Mononuclear cell (primary cell): Measurements from ENCODE around the gene SLC6A19. TPM values are rescaled to one million over a fixed set of nuclear protein-coding genes. Genes with fewer than 3 reads are reported as not detected.
"Not testable (repeated sequence)": the region's sequence is repeated elsewhere in the genome, so short reads cannot be mapped to it uniquely, and the experiment has no call there.

Experiments
- H3K27me3 ChIP-seq: 2 replicates; pipeline ENCODE4 v1.6.0; 2011; ENCODE audit warnings: low read length, control low read depth; ENCODE audit not compliant: insufficient read depth
- H3K4me1 ChIP-seq: 2 replicates; pipeline ENCODE4 v1.5.1; 2011; ENCODE audit warnings: mild to moderate bottlenecking, low read length, control low read depth; ENCODE audit not compliant: insufficient read depth
- H3K4me3 ChIP-seq: 2 replicates; pipeline ENCODE4 v1.5.1; 2011; ENCODE audit warnings: mild to moderate bottlenecking, low read length, moderate library complexity
- H3K9me3 ChIP-seq: 2 replicates; pipeline ENCODE4 v1.5.1; 2011; ENCODE audit warnings: low read depth, mild to moderate bottlenecking, control low read depth, low read length
- total RNA-seq: library from RNA; depleted of rRNA; stranded (reverse); fragments of >200 nt; gene quantifications from one replicate; pipeline ENCODE4 v1.2.3, GENCODE V29; 2012

Gene SLC6A19
- total RNA-seq, 1 donor: not detected

DNA sequence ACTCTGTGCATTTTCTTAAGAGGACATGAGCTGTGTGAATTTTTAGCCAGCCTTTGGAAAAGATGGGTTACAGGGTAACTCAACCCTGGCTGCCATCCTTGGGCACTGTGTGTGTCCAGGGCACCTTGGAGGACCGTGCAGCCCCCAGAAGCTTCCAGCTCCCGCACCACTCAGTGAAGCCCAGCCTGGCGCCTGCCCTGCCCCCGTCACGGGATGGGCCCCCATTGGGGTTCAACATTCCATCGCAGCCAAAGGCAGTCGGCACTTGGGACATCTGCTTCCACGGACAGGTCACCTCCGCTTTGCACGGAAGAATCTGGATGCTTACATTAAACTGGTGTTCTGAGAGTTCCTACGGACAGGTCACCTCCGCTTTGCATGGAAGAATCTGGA lies 21.9 kb downstream of the SLC6A19 start:
- H3K4me1 ChIP-seq: no peaks in the 10 kb centered on the region
- no peaks in the 10 kb centered on the region for H3K9me3 ChIP-seq
- H3K27me3 ChIP-seq: no peaks in the 10 kb centered on the region
- no peak overlapping the region for H3K4me3 ChIP-seq

DNA sequence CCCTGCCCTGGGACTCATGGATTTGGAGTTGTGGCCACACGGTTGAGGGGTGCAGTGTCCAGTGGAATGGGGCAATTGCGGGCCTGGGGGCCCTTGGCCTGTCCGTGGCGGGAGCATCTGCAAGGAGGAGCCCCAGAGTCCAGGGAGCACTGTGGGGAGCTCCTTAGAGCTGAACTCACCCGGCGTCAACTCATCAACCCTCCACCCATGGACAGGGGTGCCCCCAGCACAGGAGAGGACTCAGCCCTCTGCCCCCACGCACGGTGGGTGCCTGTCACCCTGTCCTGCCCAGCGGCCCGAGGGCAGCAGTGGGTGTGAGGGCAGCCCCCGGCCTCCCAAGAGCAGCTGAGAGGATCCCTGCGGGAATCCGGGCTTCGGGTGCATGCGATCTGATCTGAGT lies 23.2 kb downstream of the SLC6A19 start:
- H3K4me1 ChIP-seq: no peaks in the 10 kb centered on the region
- no peaks in the 10 kb centered on the region for H3K9me3 ChIP-seq
- H3K4me3 ChIP-seq: no peak overlapping the region
- no peaks in the 10 kb centered on the region for H3K27me3 ChIP-seq

DNA sequence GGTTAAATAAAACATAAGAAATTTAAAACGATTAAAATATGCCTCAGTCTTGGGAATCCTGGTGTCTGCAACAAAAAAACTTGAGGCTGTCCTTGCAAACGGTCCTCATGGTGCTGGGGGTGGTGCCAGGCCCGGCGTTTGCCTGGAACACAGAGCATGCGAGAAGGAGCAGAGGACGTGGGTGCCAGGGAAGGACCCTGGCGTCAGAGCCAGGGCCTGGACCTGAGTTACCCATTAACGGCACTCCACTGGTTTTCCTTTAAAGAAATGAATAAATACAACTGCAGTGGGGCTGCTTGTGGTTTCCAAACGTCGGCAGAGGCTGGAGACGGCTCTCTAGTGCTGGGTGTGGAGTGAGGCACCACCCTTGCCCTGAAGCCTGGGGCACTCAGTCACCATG lies 23.7 kb downstream of the SLC6A19 start, which contains the start of gene SLC6A18:
Gene SLC6A18, plus strand, starts transcription at position 301 of the 400 bp plus-strand sequence. Its CDS starts 97 bp downstream, at position 398.
- Histone ChIP-seq H3K4me3 (no peak within 1 kb of the TSS), H3K9me3 (no peaks in the 10 kb centered on the region), H3K4me1 (no peaks in the 10 kb centered on the region), H3K27me3 (no peaks in the 10 kb centered on the region)

DNA sequence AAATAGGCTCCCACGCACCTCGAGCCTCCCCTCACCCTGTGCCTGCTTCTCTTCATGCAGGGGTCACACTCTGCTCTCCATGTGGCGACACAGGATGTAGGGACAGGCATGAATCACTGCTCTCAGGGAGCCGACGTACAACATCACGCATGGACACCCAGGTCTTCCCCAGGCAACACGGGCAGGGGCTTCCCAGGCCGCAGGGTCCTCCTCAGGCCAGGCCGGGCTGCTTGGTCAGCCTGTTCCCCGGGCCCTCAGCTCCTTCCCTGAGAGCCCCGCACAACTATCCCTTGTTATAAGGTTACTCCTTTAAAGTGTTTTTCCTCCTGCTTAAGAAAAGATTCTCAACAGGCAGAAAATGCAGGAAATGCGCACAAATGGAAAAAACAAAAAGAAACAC lies 24.8 kb downstream of the SLC6A19 start:
- no peaks in the 10 kb centered on the region for H3K4me1 ChIP-seq

DNA sequence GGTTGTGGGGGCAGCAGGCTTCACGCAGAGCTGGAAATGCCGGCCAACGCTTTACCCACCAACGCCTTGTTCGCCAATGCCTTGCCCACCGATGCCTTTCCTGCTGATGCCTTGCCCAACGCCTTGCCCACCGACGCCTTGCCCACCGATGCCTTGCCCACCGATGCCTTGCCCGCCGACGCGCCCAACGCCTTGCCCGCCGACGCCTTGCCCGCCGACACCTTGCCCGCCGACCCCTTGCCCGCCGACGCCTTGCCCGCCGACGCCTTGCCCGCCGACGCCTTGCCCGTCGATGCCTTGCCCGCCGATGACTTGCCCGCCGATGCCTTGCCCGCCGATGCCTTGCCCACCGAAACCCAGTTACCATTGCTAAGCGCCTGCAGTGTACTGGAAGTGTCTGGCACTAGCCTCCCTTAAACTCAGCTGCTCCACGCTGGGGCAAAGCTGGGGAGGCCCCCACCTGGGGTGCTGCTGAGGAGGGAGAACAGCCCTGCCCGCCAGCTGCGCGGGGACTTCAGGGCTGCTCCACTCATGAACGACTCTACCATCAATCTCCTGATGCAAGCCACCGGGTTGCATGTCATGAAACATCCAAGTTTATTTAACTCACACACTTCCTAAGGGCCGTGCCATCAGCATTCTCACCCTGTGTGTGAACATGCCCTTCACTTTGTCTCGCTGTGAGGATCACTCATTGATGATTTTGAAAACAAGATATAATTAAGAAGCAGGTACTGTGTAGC lies 25.6 kb downstream of the SLC6A19 start:
- Histone ChIP-seq H3K4me3 (no peak overlapping the region), H3K27me3 (no peaks in the 10 kb centered on the region)

More for the DNA sequence above, 24.8 kb downstream of the SLC6A19 start:
- H3K4me3 ChIP-seq: no peak overlapping the region
- H3K27me3 ChIP-seq: no peaks in the 10 kb centered on the region
- H3K9me3 ChIP-seq: no peaks in the 10 kb centered on the region

DNA sequence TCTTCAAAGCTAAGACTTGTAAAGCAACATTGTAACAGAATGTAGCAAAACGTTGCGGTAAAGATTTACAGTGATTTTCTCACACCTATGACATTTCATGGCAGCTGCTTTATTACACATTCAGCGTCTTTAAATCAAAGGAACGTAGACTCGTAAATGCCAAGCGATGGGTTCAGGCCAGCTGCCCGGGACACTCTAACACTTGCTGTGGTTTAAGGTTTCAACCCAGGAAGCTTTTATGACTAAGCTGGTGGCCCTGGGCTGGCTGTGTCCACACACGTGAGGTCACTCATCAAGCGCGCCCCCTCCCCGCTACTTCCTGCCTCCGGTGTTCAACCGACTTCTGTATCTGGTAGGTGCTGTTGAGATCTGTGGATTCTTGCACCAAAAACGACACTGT lies 26.3 kb downstream of the SLC6A19 start:
- no peaks in the 10 kb centered on the region for H3K27me3 ChIP-seq
- H3K9me3 ChIP-seq: no peaks in the 10 kb centered on the region
- H3K4me1 ChIP-seq: no peaks in the 10 kb centered on the region
- no peak overlapping the region for H3K4me3 ChIP-seq

More for the DNA sequence above, 25.6 kb downstream of the SLC6A19 start:
- H3K4me1 ChIP-seq: no peaks in the 10 kb centered on the region
- no peaks in the 10 kb centered on the region for H3K9me3 ChIP-seq

DNA sequence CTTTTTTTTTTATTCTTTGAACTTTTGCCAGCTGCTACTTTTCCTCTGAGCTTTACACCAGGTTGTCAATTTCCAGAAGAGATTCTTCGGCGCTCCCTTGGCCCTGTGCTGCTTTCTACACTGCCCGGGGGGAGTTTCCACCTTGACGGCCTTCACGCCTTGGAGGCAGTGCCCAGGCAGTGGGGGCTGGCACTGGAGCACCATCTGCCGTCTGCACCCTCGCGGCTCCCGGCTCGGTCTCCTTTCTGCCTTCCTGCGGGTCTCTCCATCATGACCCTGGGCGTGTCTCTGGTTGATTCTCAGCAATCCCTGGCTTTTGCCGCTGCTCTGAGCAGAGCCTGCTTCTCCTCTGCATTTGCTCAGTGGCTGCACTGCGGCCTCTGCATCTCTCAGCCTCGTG lies 26.7 kb downstream of the SLC6A19 start:
- H3K9me3 ChIP-seq: no peaks in the 10 kb centered on the region
- no peaks in the 10 kb centered on the region for H3K27me3 ChIP-seq
- H3K4me3 ChIP-seq: no peak overlapping the region
- no peaks in the 10 kb centered on the region for H3K4me1 ChIP-seq

DNA sequence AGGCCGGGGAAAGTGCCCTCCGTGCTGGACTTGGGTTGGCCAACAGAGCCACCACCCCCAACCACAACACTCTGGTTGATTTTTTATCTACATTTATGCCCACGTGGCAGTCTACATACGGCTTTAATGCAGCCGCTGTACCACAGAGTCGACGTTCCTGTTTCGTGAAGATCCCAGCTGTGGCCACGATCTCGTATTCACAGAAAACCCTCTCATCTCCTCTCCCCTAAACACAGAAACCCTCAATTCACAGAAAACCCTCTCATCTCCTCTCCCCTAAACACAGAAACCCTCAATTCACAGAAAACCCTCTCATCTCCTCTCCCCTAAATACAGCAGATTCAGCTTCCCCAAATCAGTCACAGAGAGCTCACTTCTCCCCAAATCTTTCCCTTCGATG lies 27.6 kb downstream of the SLC6A19 start:
- not testable (repeated sequence) for H3K27me3 ChIP-seq, H3K4me3 ChIP-seq, H3K4me1 ChIP-seq, H3K9me3 ChIP-seq

DNA sequence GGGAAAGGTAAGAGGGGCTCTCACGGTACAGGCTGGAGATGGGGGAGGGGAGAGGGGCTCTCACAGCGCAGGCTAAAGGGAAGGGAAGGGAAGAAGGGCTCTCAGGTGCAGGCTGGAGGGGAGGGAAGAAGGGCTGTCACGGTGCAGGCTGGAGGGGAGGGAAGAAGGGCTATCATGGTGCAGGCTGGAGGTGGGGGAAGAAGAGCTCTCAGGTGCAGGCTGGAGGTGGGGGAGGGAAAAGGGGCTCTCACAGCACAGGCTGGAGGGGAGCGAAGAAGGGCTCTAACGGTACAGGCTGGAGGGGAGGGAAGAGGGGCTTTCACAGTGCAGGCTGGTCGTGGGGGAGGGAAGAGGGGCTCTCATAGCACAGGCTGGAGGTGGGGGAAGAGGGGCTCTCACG lies 28.4 kb downstream of the SLC6A19 start:
- H3K9me3 ChIP-seq: no peaks in the 10 kb centered on the region
- no peaks in the 10 kb centered on the region for H3K4me1 ChIP-seq
- H3K27me3 ChIP-seq: no peaks in the 10 kb centered on the region
- H3K4me3 ChIP-seq: no peak overlapping the region

DNA sequence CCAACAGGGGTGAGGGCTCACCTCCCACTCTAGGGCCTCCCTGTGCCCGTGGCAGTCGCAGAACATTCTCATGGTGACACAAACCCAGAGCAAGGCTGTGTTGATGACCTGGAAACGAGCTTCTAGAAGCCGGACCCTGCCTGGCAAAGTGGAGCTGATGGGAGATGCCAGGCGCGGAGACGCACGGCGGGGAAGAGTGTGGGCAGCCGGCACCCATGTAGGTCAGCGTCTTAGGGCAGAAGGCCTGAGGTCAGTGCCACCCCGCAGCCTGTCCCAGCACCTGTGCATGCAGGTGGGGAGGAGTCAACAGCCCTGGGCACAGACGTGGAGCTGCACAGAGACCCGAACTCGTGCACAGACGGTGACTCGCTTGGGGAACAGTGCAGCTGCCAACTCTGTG lies 29.2 kb downstream of the SLC6A19 start:
- H3K4me3 ChIP-seq: no peak overlapping the region
- no peaks in the 10 kb centered on the region for H3K4me1 ChIP-seq
- no peaks in the 10 kb centered on the region for H3K9me3 ChIP-seq
- no peaks in the 10 kb centered on the region for H3K27me3 ChIP-seq

DNA sequence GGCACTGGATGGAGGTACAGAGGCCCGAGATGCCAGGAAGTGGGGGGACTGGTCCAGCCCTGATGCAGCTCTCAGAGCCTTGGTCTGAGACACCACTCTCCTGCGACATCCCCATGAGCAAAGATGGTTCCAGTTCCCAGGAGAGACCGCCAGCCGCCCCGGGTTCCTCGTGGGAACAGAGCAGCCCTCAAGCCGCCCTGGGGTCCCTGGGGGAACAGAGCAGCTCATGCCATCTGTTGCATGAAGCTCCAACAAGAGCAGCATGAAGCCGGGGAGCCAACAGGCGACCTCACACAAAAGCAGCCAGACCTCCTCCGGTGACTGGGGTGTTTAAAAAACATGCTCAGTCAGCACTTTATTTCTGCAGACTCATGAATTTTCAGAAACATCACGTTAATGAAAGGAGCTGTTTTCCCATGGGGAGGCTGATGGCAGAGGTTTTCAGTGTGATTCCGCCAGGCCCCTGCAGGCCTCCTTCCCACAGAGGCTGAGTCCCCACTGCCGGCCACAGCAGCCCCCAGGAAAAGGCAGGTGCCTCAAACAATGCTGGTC lies 30.0 kb downstream of the SLC6A19 start:
- H3K4me1 ChIP-seq: no peaks in the 10 kb centered on the region
- no peaks in the 10 kb centered on the region for H3K9me3 ChIP-seq
- H3K4me3 ChIP-seq: no peak overlapping the region
- no peaks in the 10 kb centered on the region for H3K27me3 ChIP-seq

DNA sequence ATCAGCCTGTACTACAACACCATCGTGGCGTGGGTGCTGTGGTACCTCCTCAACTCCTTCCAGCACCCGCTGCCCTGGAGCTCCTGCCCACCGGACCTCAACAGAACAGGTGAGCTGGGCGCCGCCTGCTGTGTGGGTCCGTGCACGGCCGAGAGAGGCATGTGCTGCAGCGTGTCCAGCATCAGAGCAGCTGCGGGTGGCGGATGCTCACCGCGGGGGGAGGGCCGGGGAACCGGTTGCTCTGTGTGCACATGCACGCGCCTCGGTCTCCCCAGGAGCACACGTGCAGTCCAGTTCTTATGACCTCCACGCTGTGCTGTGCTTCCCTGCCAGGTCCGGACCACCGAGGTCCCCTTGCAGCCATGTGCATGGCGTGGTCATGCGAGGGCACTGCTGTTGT lies 31.4 kb downstream of the SLC6A19 start:
- no peaks in the 10 kb centered on the region for H3K9me3 ChIP-seq
- H3K4me3 ChIP-seq: no peak overlapping the region
- H3K27me3 ChIP-seq: no peaks in the 10 kb centered on the region
- H3K4me1 ChIP-seq: no peaks in the 10 kb centered on the region

DNA sequence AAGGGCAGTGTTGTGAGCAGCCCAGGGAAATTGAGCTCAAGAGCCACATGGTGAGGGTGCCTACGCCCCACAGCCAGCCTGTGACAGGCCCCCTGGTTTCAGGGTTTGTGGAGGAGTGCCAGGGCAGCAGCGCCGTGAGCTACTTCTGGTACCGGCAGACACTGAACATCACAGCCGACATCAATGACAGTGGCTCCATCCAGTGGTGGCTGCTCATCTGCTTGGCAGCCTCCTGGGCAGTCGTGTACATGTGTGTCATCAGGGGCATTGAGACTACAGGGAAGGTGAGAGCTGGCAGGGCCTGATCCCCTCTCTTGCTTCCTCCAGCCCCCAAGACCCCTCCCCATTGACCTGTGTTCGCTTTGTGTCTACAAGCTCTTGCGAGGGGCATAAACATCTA lies 34.0 kb downstream of the SLC6A19 start:
- Histone ChIP-seq H3K27me3 (no peaks in the 10 kb centered on the region), H3K4me3 (no peak overlapping the region), H3K9me3 (no peaks in the 10 kb centered on the region), H3K4me1 (no peaks in the 10 kb centered on the region)

DNA sequence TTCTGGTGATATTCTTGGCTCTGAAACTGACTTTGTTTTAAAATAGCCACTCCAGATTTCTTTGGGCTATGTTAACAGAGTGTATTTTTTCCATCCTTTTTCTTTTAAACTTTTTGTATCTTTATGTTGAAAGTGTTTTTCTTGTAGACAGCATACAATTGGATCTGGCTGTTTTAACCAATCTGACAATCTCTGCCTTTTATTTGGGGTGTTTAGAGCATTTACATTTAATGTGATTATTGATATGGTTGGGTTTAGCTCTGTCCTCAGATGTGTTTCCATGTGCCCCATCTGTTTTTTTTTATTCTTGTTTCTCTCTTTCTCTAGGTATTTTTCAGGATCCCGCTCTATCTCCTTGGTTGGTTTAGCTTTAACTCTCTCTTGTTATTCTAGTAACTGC lies 34.4 kb downstream of the SLC6A19 start:
- H3K4me3 ChIP-seq: no peak overlapping the region

DNA sequence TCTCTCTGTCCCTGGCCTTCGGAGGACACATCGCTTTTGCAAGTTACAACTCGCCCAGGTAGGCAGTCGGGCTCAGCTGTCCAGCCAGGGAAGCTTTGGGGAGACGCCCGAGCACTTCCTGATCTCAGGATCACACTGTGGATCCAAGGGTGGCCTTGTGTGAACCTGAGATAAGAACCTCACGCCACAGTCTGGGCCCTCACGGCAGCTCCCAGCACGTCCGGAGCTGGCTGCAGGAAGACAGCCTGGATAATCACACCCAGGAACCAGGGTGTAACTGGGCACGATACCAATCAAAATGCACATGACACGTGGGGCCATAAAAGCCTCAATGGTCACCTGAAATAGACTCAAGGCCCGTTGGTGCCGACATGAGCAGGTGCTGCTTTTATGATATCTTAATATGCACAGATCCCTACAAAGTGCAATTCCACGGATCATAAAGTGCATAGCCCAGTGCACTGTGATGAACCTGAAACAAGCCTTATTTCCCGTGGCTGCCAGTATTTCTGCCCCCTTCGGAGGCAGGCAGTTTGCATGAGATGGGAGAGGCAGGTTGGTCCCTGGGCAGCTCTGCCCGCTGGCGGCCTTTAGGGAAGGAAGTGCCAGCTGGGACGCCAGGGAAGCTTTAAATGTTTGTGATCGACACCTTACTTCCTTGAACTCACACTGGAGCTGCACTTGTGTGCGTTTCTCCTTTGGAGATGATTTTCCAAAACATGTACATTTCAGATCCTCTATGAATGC lies 38.3 kb downstream of the SLC6A19 start:
- no peak overlapping the region for H3K4me3 ChIP-seq
- no peaks in the 10 kb centered on the region for H3K27me3 ChIP-seq
- no peaks in the 10 kb centered on the region for H3K9me3 ChIP-seq
- no peaks in the 10 kb centered on the region for H3K4me1 ChIP-seq

More for the DNA sequence above, 34.4 kb downstream of the SLC6A19 start:
- no peaks in the 10 kb centered on the region for H3K4me1 ChIP-seq
- H3K9me3 ChIP-seq: no peaks in the 10 kb centered on the region
- no peaks in the 10 kb centered on the region for H3K27me3 ChIP-seq
